Right lung (tissue), 10 donors: Measurements from ENCODE around the gene BORCS6. TPM values are rescaled to one million over a fixed set of nuclear protein-coding genes. Genes with fewer than 3 reads are reported as not detected.

Experiments
- DNase-seq, 2 donors: peaks; one replicate each; pipeline ENCODE4 v3.0.0-alpha.2; 2013
- long read RNA-seq, 8 donors: transcript quantifications; one replicate each; lab custom pipeline, GENCODE V29; 2026
- polyA plus RNA-seq, 5 donors: library from polyadenylated mRNA; unstranded; fragments of 120-200 nt; gene quantifications; one replicate each; pipeline versions ENCODE4 v1.2.1 to v1.2.3, GENCODE V29; 2013; ENCODE audit warnings: inconsistent platforms in 1 of 5, low replicate concordance in 1 of 5; ENCODE audit not compliant: insufficient read length in 5 of 5, insufficient read depth in 1 of 5

The BORCS6 gene
- 1 to 10 TPM; 2.4 to 4.9 (median 3.0) TPM for polyA plus RNA-seq
- long read RNA-seq, donor 1, transcript BORCS6-201 (1 exons, 2,575 nt), result major isoform, 12 of 12 reads
- long read RNA-seq, donor 1, partial matches to known transcripts, result 0 of 12 reads
- long read RNA-seq, donor 1, other reads (novel, unspliced or antisense), result 0 of 12 reads
- long read RNA-seq, donor 2, transcript BORCS6-201 (1 exons, 2,575 nt), result major isoform, 7 of 7 reads
- long read RNA-seq, donor 2, partial matches to known transcripts, result 0 of 7 reads
- long read RNA-seq, donor 2, other reads (novel, unspliced or antisense), result 0 of 7 reads
- long read RNA-seq, donor 3, transcript BORCS6-201 (1 exons, 2,575 nt), result major isoform, 9 of 9 reads
- long read RNA-seq, donor 3, partial matches to known transcripts, result 0 of 9 reads
- long read RNA-seq, donor 3, other reads (novel, unspliced or antisense), result 0 of 9 reads
- long read RNA-seq, donor 4, partial matches to known transcripts, result 0 of 3 reads
- long read RNA-seq, donor 4, other reads (novel, unspliced or antisense), result 0 of 3 reads
- long read RNA-seq, donor 5, transcript BORCS6-201 (1 exons, 2,575 nt), result major isoform, 11 of 11 reads
- long read RNA-seq, donor 5, partial matches to known transcripts, result 0 of 11 reads
- long read RNA-seq, donor 5, other reads (novel, unspliced or antisense), result 0 of 11 reads
- long read RNA-seq, donor 6, transcript BORCS6-201 (1 exons, 2,575 nt), result major isoform, 9 of 9 reads
- long read RNA-seq, donor 6, partial matches to known transcripts, result 0 of 9 reads
- long read RNA-seq, donor 6, other reads (novel, unspliced or antisense), result 0 of 9 reads
- long read RNA-seq, donor 7, transcript BORCS6-201 (1 exons, 2,575 nt), result major isoform, 6 of 6 reads
- long read RNA-seq, donor 7, partial matches to known transcripts, result 0 of 6 reads
- long read RNA-seq, donor 7, other reads (novel, unspliced or antisense), result 0 of 6 reads
- long read RNA-seq, donor 8, partial matches to known transcripts, result 0 of 3 reads
- long read RNA-seq, donor 8, other reads (novel, unspliced or antisense), result 0 of 3 reads

- peak; percentile 93 to 96 for DNase-seq
Observed at GRCh38 chr17:8189711-8190477, at the start of gene BORCS6. Gene BORCS6, minus strand, starts transcription at chr17:8190180. Its CDS starts 40 bp downstream, at chr17:8190140.

DNA sequence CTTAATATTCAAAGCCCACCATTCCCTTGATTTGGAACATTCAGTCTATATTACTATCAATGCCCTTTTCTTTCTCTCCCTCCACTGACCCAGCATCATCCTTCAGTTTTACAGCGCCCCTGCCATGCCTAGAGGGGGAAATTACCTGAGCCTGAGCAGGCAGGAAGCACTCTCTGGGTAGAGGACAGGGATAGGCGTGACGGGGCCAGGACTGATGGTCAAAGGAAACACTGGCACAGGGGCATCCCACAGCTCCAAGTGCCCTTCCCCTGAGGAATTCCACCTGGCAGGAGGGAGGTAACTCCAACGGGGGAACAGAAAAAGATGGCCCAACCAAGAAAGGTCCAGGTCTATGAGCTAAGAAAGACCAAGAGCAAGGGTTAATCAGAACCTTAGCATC lies 47.9 kb upstream of the BORCS6 start:
- DNase-seq, result no peak

DNA sequence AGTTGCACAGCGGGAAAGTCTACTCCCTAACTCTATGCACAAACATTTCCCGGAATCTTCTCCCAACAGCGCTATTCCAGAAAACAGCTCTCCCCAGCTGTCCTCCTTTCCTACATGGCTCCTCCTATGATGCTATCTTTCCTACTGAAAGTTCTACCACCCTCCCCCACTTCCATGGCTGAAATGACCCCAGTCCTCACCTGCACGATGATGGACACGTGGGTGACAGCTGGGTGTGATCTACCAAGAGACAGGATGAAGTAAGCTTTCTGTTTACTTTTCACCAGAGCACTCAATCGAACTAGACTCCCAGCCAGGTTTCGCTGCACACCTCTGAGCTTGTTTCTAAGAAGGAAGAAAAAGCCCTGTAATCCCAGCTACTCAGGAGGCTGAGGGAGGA lies 47.2 kb upstream of the BORCS6 start:
- no peak for DNase-seq

DNA sequence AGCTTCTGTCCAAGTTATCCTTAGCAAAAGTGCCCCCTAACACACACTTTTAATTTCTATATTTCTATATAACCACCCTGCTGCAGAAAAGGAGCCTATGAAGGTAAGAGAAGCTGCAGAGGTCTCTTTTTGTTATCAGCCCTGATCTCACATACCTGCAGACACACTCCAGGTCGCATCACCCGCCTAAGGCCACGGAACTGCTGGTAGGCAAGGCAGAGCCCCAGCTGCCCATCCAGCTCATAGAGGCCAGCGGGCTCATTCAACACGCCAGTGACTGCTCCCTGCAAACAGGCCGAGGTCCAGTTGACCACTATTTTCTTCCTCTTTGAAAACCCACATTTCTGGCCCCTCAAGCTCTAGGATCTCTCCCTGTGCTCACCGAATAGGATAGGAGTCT lies 45.7 kb upstream of the BORCS6 start:
- no peak for DNase-seq

- no peak for DNase-seq
Observed at GRCh38 chr17:8234361-8235270, 44.6 kb upstream of the BORCS6 start.

GRCh38 chr17:8231701-8232100 lies 41.7 kb upstream of the BORCS6 start:
- DNase-seq, result no peak

DNA sequence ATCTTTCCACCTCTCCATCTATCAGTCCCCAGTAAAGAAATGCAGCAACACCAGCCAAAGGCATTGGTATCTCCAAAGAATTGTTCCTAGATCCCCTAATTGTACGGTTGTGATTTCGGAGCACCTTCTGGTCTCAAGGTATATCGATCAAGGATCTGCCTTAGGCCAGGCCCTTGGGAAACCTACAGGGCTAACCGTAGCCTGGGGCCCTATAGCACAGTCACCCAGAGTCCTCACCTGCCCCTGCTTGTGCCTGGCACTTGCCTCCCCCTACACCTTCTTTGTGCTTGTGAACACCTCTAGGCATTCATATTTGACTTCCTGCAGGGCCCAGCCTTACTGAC lies 37.2 kb upstream of the BORCS6 start:
- DNase-seq, result no peak

DNA sequence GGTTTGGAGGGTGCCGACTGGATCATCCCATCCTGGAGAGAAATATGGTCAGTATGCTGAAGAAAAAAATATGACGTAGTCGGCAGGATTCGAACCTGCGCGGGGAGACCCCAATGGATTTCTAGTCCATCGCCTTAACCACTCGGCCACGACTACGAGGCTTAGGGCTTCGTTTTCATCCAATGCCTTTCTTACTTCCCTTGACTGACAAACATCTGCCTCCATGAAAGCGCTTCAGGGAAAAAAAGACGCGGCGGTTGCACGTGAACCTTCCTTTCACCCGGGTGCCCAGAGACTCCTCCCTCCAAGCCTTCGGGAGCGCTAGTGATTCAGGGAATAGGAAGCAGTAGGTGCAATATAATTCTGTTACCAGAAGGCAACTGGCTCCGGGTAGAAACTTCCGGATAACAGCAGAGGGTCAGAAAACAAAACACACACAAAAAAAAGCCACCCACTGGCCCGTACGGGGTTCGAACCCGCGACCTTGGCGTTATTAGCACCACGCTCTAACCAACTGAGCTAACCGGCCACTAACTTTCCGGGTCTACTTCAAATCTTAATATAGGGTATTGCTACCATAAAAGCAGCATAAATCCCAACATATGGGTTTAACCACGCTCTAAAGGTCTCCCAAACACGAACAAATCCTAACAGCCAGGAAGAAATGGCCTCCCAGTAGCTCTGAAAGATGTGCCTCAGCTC lies 36.7 kb upstream of the BORCS6 start:
- DNase-seq, result peak; percentile 85 to 92

DNA sequence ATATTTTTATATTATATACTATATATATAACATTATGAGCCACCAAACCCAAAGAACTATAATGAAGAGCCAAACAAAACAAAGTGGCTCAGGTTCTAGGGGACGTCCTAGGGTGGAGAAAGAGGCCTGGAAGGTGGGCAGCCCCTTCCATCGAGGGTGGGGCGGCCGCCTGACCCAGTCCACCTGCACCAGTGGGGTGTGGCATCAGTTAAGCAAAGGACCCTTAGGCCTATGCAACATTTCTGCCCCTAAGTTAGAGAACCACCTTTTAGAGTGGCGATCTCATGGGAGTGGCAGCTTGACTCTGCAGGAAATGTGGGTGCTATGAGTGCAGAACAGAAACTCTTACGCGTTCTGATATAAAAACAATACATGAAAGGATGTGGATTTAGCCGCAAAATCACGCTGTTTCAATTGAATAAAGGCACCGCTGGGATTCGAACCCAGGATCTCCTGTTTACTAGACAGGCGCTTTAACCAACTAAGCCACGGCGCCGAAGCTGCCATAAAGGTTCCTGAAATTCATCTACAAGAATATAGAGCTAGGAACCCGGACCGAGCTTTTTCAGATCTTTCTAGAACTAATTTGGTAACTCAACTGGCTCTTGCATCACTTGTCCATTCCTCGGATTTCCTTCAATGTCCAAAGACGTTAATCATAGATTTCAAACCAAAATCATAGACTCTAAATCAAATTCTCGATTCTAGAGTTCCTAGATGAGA lies 36.0 kb upstream of the BORCS6 start:
- DNase-seq, result peak in 1 of 2 donors; percentile 50

- DNase-seq, result no peak
Observed at GRCh38 chr17:8224891-8225812, 35.2 kb upstream of the BORCS6 start.

GRCh38 chr17:8223356-8224126 lies 33.6 kb upstream of the BORCS6 start:
- peak in 1 of 2 donors; percentile 61 for DNase-seq

DNA sequence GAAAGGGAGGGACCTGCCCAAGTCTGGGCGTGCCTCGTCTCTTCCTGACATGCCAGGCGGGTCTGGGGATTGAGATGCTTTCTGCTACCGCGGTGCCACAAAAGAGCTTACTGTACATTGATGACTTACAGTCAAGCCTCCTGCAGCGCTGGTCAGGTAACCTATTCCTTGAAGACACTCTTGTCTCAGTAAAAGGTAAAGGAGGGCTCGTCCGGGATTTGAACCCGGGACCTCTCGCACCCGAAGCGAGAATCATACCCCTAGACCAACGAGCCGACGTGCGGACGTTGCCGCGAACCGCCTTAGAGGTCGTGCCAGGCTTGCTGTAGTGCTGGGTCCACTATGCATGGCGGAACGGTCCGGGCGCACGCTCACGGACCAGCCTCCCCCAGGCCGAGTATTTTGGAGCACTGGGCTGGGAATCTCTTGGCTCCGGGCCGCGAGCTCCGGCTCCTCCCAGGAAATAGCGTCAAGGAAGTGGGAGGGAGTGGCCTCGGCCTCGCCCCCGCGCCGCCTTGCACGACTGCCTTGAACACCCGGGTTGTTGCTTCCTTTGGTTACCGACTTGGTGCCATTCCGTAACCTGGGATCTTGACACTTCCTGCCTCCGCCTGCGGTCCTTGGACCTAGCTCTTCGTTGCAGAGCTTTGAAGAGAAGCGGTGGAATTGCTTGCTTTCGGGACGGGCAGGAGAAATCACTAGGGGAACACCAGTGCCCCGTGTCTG lies 32.8 kb upstream of the BORCS6 start:
- peak; percentile 92 to 95 for DNase-seq

DNA sequence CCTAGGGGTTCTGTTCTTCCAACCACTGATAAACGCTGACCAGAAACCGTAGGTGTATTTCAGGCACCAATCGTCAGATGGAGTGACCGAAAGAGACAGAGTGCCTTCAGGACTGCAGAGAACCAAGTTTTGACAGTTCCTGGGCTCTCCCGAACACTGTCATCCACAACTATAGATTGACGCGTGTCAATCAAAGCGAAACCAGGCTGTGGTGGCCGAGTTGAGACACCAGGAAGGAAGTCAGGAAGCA lies 32.3 kb upstream of the BORCS6 start:
- DNase-seq, result no peak

DNA sequence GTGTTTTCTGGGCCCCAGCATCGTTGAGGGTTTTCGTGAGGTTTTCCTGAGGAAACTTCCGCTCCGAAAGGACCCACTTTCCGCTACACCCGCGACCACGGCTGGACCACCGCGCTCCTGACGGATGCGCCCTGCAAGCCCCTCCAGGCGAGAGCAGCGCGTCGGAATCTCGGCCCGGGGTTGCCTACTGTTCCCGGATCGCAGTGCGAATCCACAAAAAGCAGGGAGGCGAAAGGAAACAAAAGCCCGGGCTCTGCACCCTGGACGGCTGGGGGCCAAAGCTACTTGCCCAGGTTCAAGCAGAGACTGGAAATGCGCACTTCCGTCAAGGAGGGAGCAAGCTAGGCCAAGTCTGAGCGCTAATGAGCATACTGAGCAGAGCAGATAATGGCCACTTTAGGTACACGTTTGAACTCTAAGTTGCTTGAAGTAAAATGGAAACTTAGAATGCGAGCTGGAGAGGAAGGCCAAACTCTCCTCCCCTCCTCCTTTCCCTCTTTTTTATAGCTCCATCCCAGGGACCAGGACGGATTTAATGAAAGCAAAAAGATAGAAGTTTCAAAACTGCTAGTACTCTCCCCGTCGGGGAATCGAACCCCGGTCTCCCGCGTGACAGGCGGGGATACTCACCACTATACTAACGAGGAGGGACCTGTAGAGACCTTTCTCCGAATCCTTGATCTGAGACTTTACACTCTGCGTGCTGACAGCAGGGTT lies 31.8 kb upstream of the BORCS6 start:
- peak; percentile 92 to 96 for DNase-seq

- DNase-seq, result peak; percentile 90 to 96
Observed at GRCh38 chr17:8220783-8221662, 31.0 kb upstream of the BORCS6 start.
